Mammary epithelial cell (primary cell): ENCODE results near the gene DDX49.

Source experiments
- EZH2 ChIP-seq: IDR thresholded peaks from 2 replicates; pipeline ENCODE4 v1.6.1; 2012; ENCODE audit warnings: low read length, inconsistent platforms, borderline replicate concordance
- TF ChIP-seq, protein P1 (sequence below), 2 donors: IDR thresholded peaks in 1 of 2; conservative IDR thresholded peaks in 1 of 2; 2 replicates each; pipeline ENCODE4 v1.5.1; 2011 to 2012; ENCODE audit warnings: inconsistent platforms in 2 of 2, low read length in 2 of 2, mild to moderate bottlenecking in 2 of 2, control low read depth in 1 of 2, low read depth in 1 of 2; ENCODE audit not compliant: insufficient read depth in 1 of 2; ENCODE audit errors: extremely low read depth in 1 of 2

DNA sequence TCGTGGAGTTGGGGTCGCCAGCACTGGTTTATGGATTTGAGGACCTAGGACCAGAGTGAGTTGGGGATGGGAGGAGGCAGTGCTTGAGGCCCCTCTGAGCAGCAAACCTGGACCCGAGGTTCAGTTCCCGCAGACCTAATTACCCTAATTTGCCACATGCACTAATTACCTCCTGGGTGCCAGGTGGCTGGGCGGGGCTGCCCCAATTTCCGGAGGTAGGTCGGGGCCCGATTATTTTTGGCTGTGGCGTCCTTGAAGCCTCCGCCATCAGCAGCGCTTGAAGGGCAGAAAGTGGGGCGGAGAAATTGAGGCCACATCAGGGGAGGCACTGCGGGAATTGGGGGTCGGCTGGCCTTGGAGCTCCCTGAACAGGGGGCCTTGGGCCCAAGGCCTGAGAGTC lies 27.4 kb downstream of the DDX49 start:
- no peak for TF ChIP-seq EZH2
- TF ChIP-seq, protein P1, sequence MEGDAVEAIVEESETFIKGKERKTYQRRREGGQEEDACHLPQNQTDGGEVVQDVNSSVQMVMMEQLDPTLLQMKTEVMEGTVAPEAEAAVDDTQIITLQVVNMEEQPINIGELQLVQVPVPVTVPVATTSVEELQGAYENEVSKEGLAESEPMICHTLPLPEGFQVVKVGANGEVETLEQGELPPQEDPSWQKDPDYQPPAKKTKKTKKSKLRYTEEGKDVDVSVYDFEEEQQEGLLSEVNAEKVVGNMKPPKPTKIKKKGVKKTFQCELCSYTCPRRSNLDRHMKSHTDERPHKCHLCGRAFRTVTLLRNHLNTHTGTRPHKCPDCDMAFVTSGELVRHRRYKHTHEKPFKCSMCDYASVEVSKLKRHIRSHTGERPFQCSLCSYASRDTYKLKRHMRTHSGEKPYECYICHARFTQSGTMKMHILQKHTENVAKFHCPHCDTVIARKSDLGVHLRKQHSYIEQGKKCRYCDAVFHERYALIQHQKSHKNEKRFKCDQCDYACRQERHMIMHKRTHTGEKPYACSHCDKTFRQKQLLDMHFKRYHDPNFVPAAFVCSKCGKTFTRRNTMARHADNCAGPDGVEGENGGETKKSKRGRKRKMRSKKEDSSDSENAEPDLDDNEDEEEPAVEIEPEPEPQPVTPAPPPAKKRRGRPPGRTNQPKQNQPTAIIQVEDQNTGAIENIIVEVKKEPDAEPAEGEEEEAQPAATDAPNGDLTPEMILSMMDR (conservative IDR thresholded peaks at IDR 0.05 in 1 of 2, IDR thresholded peaks at IDR 0.05 in 1 of 2; ENCODE audit: extremely low read depth in 1 of 2, insufficient read depth in 1 of 2, low read depth in 1 of 2, low read length in 2 of 2) = no peak
